SK-N-SH (cell line): ENCODE measurements around the gene RMI1.

Experiments
- POLR2AphosphoS5 ChIP-seq: IDR thresholded peaks from 2 replicates; pipeline ENCODE4 v1.6.1; 2012; ENCODE audit warnings: low read depth, low read length
- SIN3A ChIP-seq: IDR thresholded peaks from 2 replicates; pipeline ENCODE4 v1.6.1; 2012; ENCODE audit warnings: low read depth, mild to moderate bottlenecking, low read length, moderate library complexity, borderline replicate concordance
- TAF1 ChIP-seq: IDR thresholded peaks from 2 replicates; pipeline ENCODE4 v1.6.1; 2012; ENCODE audit warnings: low read depth, mild to moderate bottlenecking, low read length, moderate library complexity, borderline replicate concordance
- TF ChIP-seq, protein P1 (sequence below): fragments of 200-600 bp; sonication (generic); IDR thresholded peaks from 2 replicates; pipeline ENCODE4 v1.6.1; 2017; ENCODE audit warnings: antibody characterized with exemption, mild to moderate bottlenecking, moderate library complexity
- TF ChIP-seq, protein P2 (sequence below): IDR thresholded peaks from 2 replicates; pipeline ENCODE4 v1.4.0; 2012; ENCODE audit warnings: low read depth, borderline replicate concordance

DNA sequence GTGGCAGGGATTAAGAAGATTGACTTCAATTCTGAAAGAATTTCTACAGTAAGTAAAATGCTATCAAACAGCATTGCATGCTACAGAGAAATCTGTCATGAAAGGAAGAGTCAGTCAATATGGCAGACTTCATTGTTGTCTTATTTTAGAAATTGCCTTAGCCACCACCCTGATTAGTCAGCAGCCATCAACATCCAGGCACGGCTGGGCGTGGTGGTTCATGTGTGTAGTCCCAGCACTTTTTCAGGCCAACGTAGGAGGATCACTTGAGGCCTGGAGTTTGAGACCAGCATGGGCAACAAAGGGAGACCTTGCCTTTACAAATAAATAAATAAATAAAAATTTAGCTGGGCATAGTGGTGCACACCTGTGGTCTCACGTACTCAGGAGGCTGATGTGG lies 46.6 kb downstream of the RMI1 start:
- TF ChIP-seq, protein P1, sequence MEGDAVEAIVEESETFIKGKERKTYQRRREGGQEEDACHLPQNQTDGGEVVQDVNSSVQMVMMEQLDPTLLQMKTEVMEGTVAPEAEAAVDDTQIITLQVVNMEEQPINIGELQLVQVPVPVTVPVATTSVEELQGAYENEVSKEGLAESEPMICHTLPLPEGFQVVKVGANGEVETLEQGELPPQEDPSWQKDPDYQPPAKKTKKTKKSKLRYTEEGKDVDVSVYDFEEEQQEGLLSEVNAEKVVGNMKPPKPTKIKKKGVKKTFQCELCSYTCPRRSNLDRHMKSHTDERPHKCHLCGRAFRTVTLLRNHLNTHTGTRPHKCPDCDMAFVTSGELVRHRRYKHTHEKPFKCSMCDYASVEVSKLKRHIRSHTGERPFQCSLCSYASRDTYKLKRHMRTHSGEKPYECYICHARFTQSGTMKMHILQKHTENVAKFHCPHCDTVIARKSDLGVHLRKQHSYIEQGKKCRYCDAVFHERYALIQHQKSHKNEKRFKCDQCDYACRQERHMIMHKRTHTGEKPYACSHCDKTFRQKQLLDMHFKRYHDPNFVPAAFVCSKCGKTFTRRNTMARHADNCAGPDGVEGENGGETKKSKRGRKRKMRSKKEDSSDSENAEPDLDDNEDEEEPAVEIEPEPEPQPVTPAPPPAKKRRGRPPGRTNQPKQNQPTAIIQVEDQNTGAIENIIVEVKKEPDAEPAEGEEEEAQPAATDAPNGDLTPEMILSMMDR, result no peak
- TF ChIP-seq TAF1 (no peak), SIN3A (no peak), POLR2AphosphoS5 (no peak)
- TF ChIP-seq, protein P2, sequence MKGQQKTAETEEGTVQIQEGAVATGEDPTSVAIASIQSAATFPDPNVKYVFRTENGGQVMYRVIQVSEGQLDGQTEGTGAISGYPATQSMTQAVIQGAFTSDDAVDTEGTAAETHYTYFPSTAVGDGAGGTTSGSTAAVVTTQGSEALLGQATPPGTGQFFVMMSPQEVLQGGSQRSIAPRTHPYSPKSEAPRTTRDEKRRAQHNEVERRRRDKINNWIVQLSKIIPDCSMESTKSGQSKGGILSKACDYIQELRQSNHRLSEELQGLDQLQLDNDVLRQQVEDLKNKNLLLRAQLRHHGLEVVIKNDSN, result no peak
